Measurements from ENCODE around the gene CD68.

DNA sequence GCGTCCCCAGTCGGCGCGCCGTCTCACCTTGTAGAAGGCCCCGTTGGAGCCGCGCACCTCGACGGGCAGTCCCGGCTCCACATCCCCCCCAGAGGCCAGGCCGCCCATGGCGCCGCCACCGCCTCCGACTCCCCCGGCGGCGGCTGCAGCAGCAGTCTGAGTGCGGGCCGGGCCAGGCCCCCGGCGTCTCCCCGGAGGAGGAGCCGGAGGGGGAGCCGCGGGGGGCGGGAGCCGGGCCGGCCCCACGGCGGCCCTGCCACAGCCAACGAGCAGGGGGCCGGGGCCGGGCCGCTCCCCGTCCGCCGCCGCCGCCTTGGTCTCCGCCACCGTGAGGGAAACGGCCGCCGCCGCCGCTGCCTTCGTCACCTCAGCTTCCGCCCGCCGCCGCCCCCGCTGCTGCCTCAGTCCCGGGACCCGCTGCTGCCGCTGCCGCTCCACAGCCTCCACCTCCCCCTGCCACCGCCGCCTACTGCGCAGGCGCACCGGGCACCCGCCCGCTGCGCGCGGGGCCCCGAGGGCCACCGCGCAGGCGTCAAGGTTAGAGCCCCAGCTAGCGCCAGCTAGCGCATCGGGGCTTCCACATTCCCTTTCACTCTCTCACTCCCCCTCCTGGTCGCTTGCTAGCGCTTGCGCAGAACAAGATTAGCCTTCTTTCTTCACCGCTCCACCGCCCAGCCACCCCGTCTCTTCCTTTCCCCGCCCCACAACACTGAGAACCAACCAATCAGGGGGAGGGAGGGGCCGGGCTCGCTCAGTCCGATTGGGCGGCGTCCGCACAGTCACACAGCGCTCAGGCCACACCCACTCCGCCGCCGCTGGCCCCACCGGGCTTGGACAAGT lies 35.2 kb downstream of the CD68 start, which contains the start of gene FXR2:
- TF ChIP-seq, protein P1, sequence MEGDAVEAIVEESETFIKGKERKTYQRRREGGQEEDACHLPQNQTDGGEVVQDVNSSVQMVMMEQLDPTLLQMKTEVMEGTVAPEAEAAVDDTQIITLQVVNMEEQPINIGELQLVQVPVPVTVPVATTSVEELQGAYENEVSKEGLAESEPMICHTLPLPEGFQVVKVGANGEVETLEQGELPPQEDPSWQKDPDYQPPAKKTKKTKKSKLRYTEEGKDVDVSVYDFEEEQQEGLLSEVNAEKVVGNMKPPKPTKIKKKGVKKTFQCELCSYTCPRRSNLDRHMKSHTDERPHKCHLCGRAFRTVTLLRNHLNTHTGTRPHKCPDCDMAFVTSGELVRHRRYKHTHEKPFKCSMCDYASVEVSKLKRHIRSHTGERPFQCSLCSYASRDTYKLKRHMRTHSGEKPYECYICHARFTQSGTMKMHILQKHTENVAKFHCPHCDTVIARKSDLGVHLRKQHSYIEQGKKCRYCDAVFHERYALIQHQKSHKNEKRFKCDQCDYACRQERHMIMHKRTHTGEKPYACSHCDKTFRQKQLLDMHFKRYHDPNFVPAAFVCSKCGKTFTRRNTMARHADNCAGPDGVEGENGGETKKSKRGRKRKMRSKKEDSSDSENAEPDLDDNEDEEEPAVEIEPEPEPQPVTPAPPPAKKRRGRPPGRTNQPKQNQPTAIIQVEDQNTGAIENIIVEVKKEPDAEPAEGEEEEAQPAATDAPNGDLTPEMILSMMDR (IDR thresholded peaks at IDR 0.05; ENCODE audit: low read length) = peak; percentile 49
- TF ChIP-seq EZH2 (optimal IDR thresholded peaks at IDR 0.05; ENCODE audit: low read depth, low read length) (no peak), EZH2phosphoT487 (IDR thresholded peaks at IDR 0.05; ENCODE audit: low read length) (no peak)
